B cell (primary cell): Measurements from ENCODE around the gene GAS5. TPM values are rescaled to one million over a fixed set of nuclear protein-coding genes. Genes with fewer than 3 reads are reported as not detected.

ENCODE experiments used
- ATAC-seq: fragments of 200-7000 bp; cut with Tn5 transposase; one replicate; pipeline ENCODE4 v1.10.0; 2021; ENCODE audit warnings: low read depth, mild to moderate bottlenecking, moderate number of reproducible peaks, moderate library complexity
- CTCF ChIA-PET: fragments of 350-600 bp; sonication (Branson Sonifier 250); formaldehyde crosslinking; loops from one replicate; lab custom pipeline; 2021; ENCODE audit warnings: antibody characterized with exemption, inconsistent platforms; lab: Charles Lee
- POLR2A ChIA-PET: fragments of 350-600 bp; sonication (Branson Sonifier 250); formaldehyde crosslinking; loops from one replicate; lab custom pipeline; 2021; ENCODE audit warnings: antibody characterized with exemption; lab: Charles Lee
- DNase-seq: peaks from one replicate; pipeline ENCODE4 v3.0.0; 2013
- H2AFZ ChIP-seq: 2 replicates; pipeline ENCODE4 v1.6.1; 2012; ENCODE audit warnings: mild to moderate bottlenecking, low read depth, low read length; ENCODE audit not compliant: insufficient read depth, poor library complexity, severe bottlenecking
- H3K27ac ChIP-seq, 2 donors: 1 replicate in 1 of 2; 2 replicates in 1 of 2; pipeline ENCODE4 v1.5.1; 2012 to 2013; ENCODE audit warnings: low read length in 2 of 2, mild to moderate bottlenecking in 2 of 2, moderate library complexity in 1 of 2
- H3K27me3 ChIP-seq, 4 experiments: fragments of 200-600 bp in 1 of 4; sonication (generic) in 1 of 4; replicated peaks in 1 of 4; 1 replicate in 2 of 4; 2 replicates in 2 of 4; pipeline versions ENCODE4 v1.6.1 to v1.7.0; 2013 to 2016; ENCODE audit warnings: low read length in 3 of 4, mild to moderate bottlenecking in 2 of 4, mixed read lengths in 1 of 4, moderate library complexity in 1 of 4; ENCODE audit not compliant: insufficient read depth in 4 of 4, control insufficient read depth in 3 of 4; ENCODE audit errors: control extremely low read depth in 1 of 4
- H3K36me3 ChIP-seq, 2 experiments: replicated peaks in 1 of 2; 1 replicate in 1 of 2; 2 replicates in 1 of 2; pipeline versions ENCODE4 v1.6.1 to v1.7.1; 2013; ENCODE audit warnings: low read length in 1 of 2; ENCODE audit not compliant: insufficient read depth in 2 of 2, control insufficient read depth in 1 of 2; ENCODE audit errors: control extremely low read depth in 1 of 2, extremely low read depth in 1 of 2
- H3K4me1 ChIP-seq, 2 donors: fragments of 200-600 bp in 1 of 2; sonication (generic) in 1 of 2; 1 replicate in 1 of 2; 2 replicates in 1 of 2; pipeline versions ENCODE4 v1.5.1 to v1.6.1; 2013 to 2017; ENCODE audit warnings: low read length in 2 of 2; ENCODE audit not compliant: control insufficient read depth in 2 of 2, insufficient read depth in 2 of 2
- H3K4me2 ChIP-seq: replicated peaks from 2 replicates; pipeline ENCODE3; 2012; ENCODE audit warnings: mild to moderate bottlenecking, low read depth, low read length; ENCODE audit not compliant: poor library complexity, severe bottlenecking
- H3K4me3 ChIP-seq, 5 experiments: fragments of 200-600 bp in 1 of 5; sonication (generic) in 1 of 5; 1 replicate in 3 of 5; 2 replicates in 2 of 5; pipeline versions ENCODE4 v1.5.1 to v1.7.0; 2011 to 2016; ENCODE audit warnings: low read length in 4 of 5, mild to moderate bottlenecking in 4 of 5, low read depth in 2 of 5, control low read depth in 1 of 5, moderate library complexity in 1 of 5; ENCODE audit not compliant: insufficient read depth in 1 of 5; ENCODE audit errors: control extremely low read depth in 1 of 5, extremely low read depth in 1 of 5
- H3K79me2 ChIP-seq: fragments of 200-600 bp; sonication (generic); one replicate; pipeline ENCODE4 v1.6.0; 2016; ENCODE audit warnings: low read length; ENCODE audit not compliant: control insufficient read depth, insufficient read depth
- H3K9ac ChIP-seq: fragments of 200-600 bp; sonication (generic); 2 replicates; pipeline ENCODE4 v1.6.1; 2017; ENCODE audit warnings: mild to moderate bottlenecking, low read length, moderate library complexity
- H3K9me3 ChIP-seq, 3 donors: one replicate each; pipeline versions ENCODE4 v1.6.1 to v1.7.1; 2013; ENCODE audit warnings: low read length in 2 of 3; ENCODE audit not compliant: control insufficient read depth in 2 of 3, insufficient read depth in 1 of 3; ENCODE audit errors: control extremely low read depth in 1 of 3
- H4K20me1 ChIP-seq: 2 replicates; pipeline ENCODE4 v1.6.0; 2012; ENCODE audit warnings: mild to moderate bottlenecking, low read length; ENCODE audit not compliant: insufficient read depth, control insufficient read depth, poor library complexity, severe bottlenecking
- H3K27ac Mint-ChIP-seq: one replicate; pipeline ENCODE4 v1.8.0; 2021; ENCODE audit warnings: mixed read lengths
- H3K27me3 Mint-ChIP-seq: one replicate; pipeline ENCODE4 v1.8.0; 2021; ENCODE audit warnings: mixed read lengths
- H3K4me1 Mint-ChIP-seq: one replicate; pipeline ENCODE4 v1.8.0; 2021; ENCODE audit warnings: mixed read lengths
- H3K4me3 Mint-ChIP-seq: one replicate; pipeline ENCODE4 v1.8.0; 2021; ENCODE audit warnings: mixed read lengths
- H3K9me3 Mint-ChIP-seq: one replicate; pipeline ENCODE4 v1.8.0; 2022; ENCODE audit warnings: mixed read lengths; ENCODE audit not compliant: insufficient read depth
- CTCF ChIP-seq: fragments of 200-600 bp; IDR thresholded peaks from one replicate; pipeline ENCODE4 v1.8.0; 2022; ENCODE audit warnings: antibody characterized with exemption, mild to moderate bottlenecking
- EZH2 ChIP-seq: IDR thresholded peaks from 2 replicates; pipeline ENCODE4 v1.6.1; 2012; ENCODE audit warnings: borderline replicate concordance, low read depth, mild to moderate bottlenecking, moderate library complexity, low read length; ENCODE audit not compliant: insufficient read depth, poor library complexity, severe bottlenecking
- WGBS: methylation state at CpG from one replicate; pipeline ENCODE4 v1.1.5; 2013; ENCODE audit warnings: missing lambda C conversion rate; ENCODE audit not compliant: insufficient coverage; 5-methylcytosine and 5-hydroxymethylcytosine counted together
- intact Hi-C: fragments of 100-400 bp; cut with micrococcal nuclease; formaldehyde crosslinking; loops from one replicate; pipeline ENCODE4 v1.10.0; 2022
- polyA plus RNA-seq: library from polyadenylated mRNA; depleted of rRNA; stranded (reverse); fragments of >200 nt; gene quantifications from 2 replicates; pipeline ENCODE4 v1.2.3, GENCODE V29; 2012
- total RNA-seq, 2 donors: library from RNA; stranded (reverse); fragments of 120-200 nt in 1 of 2; gene quantifications; 1 replicate in 1 of 2; 2 replicates in 1 of 2; pipeline versions ENCODE4 v1.2.3 to v1.2.4, GENCODE V29; 2013 to 2022

The GAS5 gene
- total and polyA plus RNA-seq, 2 donors (not counting 1 experiment from before 2014, with no cell fraction given), result 472 to 622 TPM

- Histone ChIP-seq H3K36me3 (peaks cover 0 to 30% of the 10 kb centered on the region in 2 experiments), H2AFZ (no peak overlapping the region), H3K9ac (no peak overlapping the region), H3K27me3 (no peaks in the 10 kb centered on the region), H3K4me3 (no peak overlapping the region), H4K20me1 (no peaks in the 10 kb centered on the region), H3K4me2 (no peak overlapping the region), H3K79me2 (peaks cover 35% of the 10 kb centered on the region), H3K27ac (no peak overlapping the region), H3K9me3 (no peaks in the 10 kb centered on the region), H3K4me1 (peaks cover 33 to 36% of the 10 kb centered on the region in 2 donors)
- intact Hi-C loops, result no loop called here
- DNase-seq, result no peak
- Mint-ChIP-seq H3K4me1 (peaks cover 50% of the 10 kb centered on the region), H3K27me3 (no peaks in the 10 kb centered on the region), H3K4me3 (no peak overlapping the region), H3K9me3 (no peaks in the 10 kb centered on the region), H3K27ac (peak overlapping the region; percentile 50)
- no peak for ATAC-seq
- TF ChIP-seq EZH2 (no peak), CTCF (no peak)
- ChIA-PET CTCF (no interaction called here), POLR2A (interaction anchor here (0.7 kb wide), 1 partner anchor 44 kb away, joined by 3 read pairs; no protein-coding TSS in a partner anchor)
- 82% methylated on average over 5 of the region's 5 CpGs for WGBS
Measured at GRCh38 chr1:173871091-173871490, 3.3 kb upstream of the GAS5 start.

GRCh38 chr1:173870252-173871075 is 2.7 kb upstream of the GAS5 start:
- ChIA-PET POLR2A (interaction anchor here (0.7 kb wide), 1 partner anchor 44 kb away, joined by 3 read pairs; no protein-coding TSS in a partner anchor), CTCF (no interaction called here)
- WGBS, result 65% methylated on average over 13 of the region's 15 CpGs
- Histone ChIP-seq H3K4me1 (peaks cover 40 to 42% of the 10 kb centered on the region in 2 donors), H3K27me3 (no peaks in the 10 kb centered on the region), H3K79me2 (peaks cover 35% of the 10 kb centered on the region), H4K20me1 (no peaks in the 10 kb centered on the region), H3K36me3 (peaks cover 5 to 34% of the 10 kb centered on the region in 2 experiments), H3K4me3 (no peak overlapping the region), H3K4me2 (peak overlapping the region; percentile 1), H3K9ac (no peak overlapping the region), H2AFZ (peak overlapping the region; percentile 92), H3K9me3 (no peaks in the 10 kb centered on the region), H3K27ac (peak overlapping the region in 1 of 2 donors; percentile 27)
- TF ChIP-seq CTCF (no peak), EZH2 (no peak)
- Mint-ChIP-seq H3K4me3 (peak overlapping the region; percentile 33), H3K27me3 (no peaks in the 10 kb centered on the region), H3K4me1 (peaks cover 57% of the 10 kb centered on the region), H3K9me3 (no peaks in the 10 kb centered on the region), H3K27ac (peak overlapping the region; percentile 71)
- ATAC-seq (no peak), DNase-seq (peak; percentile 31)
- intact Hi-C loops, result no loop called here
